Measurements from ENCODE around the gene COX19. TPM values are rescaled to one million over a fixed set of nuclear protein-coding genes. Genes with fewer than 3 reads are reported as not detected.

The COX19 gene
- total RNA-seq, 1 donor: 10.9 TPM

- Histone ChIP-seq H2AFZ (ENCODE audit: low read length) (no peak overlapping the region), H3K79me2 (ENCODE audit: insufficient read depth, low read length) (peaks cover 50% of the 10 kb centered on the region), H3K4me3 (ENCODE audit: insufficient read depth, low read length) (no peak overlapping the region), H3K27me3 (ENCODE audit: insufficient read depth, low read length) (no peaks in the 10 kb centered on the region), H3K4me2 (ENCODE audit: insufficient read depth, low read length) (no peak overlapping the region), H3K9me3 (ENCODE audit: low read depth, low read length) (no peaks in the 10 kb centered on the region), H3K36me3 (ENCODE audit: insufficient read depth, low read length) (peaks cover 57% of the 10 kb centered on the region), H4K20me1 (ENCODE audit: insufficient read depth, low read length) (peaks cover 72% of the 10 kb centered on the region), H3K4me1 (ENCODE audit: insufficient read depth, low read length) (peaks cover 16% of the 10 kb centered on the region), H3K27ac (ENCODE audit: low read depth, low read length) (no peak overlapping the region)
- TF ChIP-seq, protein P1, sequence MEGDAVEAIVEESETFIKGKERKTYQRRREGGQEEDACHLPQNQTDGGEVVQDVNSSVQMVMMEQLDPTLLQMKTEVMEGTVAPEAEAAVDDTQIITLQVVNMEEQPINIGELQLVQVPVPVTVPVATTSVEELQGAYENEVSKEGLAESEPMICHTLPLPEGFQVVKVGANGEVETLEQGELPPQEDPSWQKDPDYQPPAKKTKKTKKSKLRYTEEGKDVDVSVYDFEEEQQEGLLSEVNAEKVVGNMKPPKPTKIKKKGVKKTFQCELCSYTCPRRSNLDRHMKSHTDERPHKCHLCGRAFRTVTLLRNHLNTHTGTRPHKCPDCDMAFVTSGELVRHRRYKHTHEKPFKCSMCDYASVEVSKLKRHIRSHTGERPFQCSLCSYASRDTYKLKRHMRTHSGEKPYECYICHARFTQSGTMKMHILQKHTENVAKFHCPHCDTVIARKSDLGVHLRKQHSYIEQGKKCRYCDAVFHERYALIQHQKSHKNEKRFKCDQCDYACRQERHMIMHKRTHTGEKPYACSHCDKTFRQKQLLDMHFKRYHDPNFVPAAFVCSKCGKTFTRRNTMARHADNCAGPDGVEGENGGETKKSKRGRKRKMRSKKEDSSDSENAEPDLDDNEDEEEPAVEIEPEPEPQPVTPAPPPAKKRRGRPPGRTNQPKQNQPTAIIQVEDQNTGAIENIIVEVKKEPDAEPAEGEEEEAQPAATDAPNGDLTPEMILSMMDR (IDR thresholded peaks at IDR 0.05; ENCODE audit: extremely low read depth, low read depth, low read length): no peak
- DNase-seq (ENCODE audit: insufficient read length, low spot score, missing footprints): no peak
These were observed 4.6 kb downstream of the COX19 start for GRCh38 chr7:970744-971143.

GRCh38 chr7:969403-969802 lies 5.9 kb downstream of the COX19 start:
- Histone ChIP-seq H3K79me2 (ENCODE audit: insufficient read depth, low read length) (peaks cover 41% of the 10 kb centered on the region), H3K27me3 (ENCODE audit: insufficient read depth, low read length) (peaks cover 9% of the 10 kb centered on the region), H3K27ac (ENCODE audit: low read depth, low read length) (no peak overlapping the region)

DNA sequence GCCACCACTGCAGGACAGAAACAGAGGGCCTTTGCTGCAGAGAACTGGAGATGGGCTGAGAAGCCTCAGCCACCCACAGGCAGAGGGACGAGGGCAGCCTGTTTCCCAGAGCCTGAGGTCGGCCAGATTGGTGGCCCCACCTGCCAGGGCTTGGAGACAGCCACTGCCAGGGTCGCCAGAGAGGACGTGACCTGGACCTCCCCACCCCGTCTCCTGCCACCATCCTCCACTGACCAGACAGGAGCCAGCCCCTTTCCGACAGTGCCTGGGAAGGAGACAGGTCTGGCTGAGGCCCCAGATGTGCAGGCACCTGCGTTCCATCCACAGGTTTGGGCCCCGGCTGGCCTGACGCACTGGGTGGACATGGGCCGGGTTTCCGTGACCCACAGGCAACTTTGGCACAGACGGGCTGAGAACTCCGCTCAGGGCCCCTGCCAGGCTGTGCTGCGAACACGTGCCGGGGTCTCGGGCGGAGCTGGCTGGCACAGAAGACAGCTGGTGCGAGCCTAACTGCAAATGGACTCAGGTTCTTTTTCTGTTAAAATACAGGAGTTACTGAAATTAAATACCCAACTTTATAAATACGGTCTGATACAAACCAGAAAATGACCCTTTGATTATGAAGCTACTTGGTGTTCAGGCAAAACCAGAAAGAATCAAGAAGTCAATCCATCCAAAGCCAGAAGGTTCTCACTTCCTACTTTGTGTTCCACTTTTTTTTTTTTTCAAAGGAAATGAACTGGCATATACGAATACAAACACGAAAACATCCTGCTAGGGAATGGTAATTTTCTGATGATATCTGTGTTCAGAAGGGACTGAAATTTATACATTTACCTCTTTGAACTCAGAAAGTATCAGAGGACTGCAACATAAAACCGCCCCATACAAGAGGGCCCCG lies 6.9 kb downstream of the COX19 start:
- H3K4me1 ChIP-seq (ENCODE audit: insufficient read depth, low read length): peaks cover 12% of the 10 kb centered on the region
- peaks cover 66% of the 10 kb centered on the region for H4K20me1 ChIP-seq (ENCODE audit: insufficient read depth, low read length)
- peaks cover 56% of the 10 kb centered on the region for H3K36me3 ChIP-seq (ENCODE audit: insufficient read depth, low read length)
- TF ChIP-seq, protein P1 (IDR thresholded peaks at IDR 0.05; ENCODE audit: extremely low read depth, low read depth, low read length): no peak
- no peak overlapping the region for H3K4me2 ChIP-seq (ENCODE audit: insufficient read depth, low read length)
- peaks cover 18% of the 10 kb centered on the region for H3K27me3 ChIP-seq (ENCODE audit: insufficient read depth, low read length)
- no peaks in the 10 kb centered on the region for H3K9me3 ChIP-seq (ENCODE audit: low read depth, low read length)
- H3K79me2 ChIP-seq (ENCODE audit: insufficient read depth, low read length): peaks cover 34% of the 10 kb centered on the region
- no peak overlapping the region for H2AFZ ChIP-seq (ENCODE audit: low read length)
- H3K4me3 ChIP-seq (ENCODE audit: insufficient read depth, low read length): no peak overlapping the region
- DNase-seq (ENCODE audit: insufficient read length, low spot score, missing footprints): no peak
- H3K27ac ChIP-seq (ENCODE audit: low read depth, low read length): no peak overlapping the region

More at GRCh38 chr7:969403-969802, 5.9 kb downstream of the COX19 start:
- peaks cover 19% of the 10 kb centered on the region for H3K4me1 ChIP-seq (ENCODE audit: insufficient read depth, low read length)
- no peak overlapping the region for H3K4me3 ChIP-seq (ENCODE audit: insufficient read depth, low read length)
- peaks cover 73% of the 10 kb centered on the region for H4K20me1 ChIP-seq (ENCODE audit: insufficient read depth, low read length)
- DNase-seq (ENCODE audit: insufficient read length, low spot score, missing footprints): no peak
- no peaks in the 10 kb centered on the region for H3K9me3 ChIP-seq (ENCODE audit: low read depth, low read length)
- no peak overlapping the region for H2AFZ ChIP-seq (ENCODE audit: low read length)
- H3K36me3 ChIP-seq (ENCODE audit: insufficient read depth, low read length): peaks cover 57% of the 10 kb centered on the region
- TF ChIP-seq, protein P1 (IDR thresholded peaks at IDR 0.05; ENCODE audit: extremely low read depth, low read depth, low read length): no peak
- no peak overlapping the region for H3K4me2 ChIP-seq (ENCODE audit: insufficient read depth, low read length)

DNA sequence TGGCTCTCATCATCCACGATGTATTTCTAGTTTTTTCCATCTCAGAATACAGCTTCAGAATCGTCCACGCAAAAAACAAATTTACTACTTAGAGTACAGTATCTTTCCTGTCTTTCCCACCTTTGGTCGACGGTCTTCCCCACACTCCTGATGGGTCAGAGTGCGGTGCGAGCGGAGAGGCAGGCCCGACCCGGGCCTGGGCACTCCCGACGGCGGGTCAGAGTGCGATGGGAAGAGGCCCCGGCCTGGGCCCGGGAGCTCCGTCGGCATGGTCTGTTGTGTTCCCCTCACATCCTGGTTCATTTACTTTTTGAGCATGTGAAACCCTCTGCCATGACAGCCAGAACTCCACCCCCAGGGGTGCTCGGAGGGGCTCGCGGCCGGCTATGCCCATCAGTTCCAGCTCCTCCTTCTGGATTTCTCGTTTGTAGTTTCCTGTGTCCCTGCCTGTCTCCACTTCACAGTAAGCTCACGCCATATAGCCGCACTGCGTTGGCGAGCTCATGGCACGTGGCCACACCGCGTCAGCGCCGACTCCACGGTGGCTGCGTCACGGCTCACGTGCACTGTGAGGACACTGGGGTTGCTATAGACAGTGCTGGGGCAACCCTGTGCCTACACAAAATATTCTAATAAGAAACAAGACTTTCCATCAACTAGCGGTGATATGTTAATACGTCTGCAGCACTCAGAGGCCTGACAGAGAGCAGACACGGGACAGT lies 7.8 kb downstream of the COX19 start:
- Histone ChIP-seq H4K20me1 (ENCODE audit: insufficient read depth, low read length) (peaks cover 57% of the 10 kb centered on the region), H3K27ac (ENCODE audit: low read depth, low read length) (no peak overlapping the region), H3K79me2 (ENCODE audit: insufficient read depth, low read length) (peaks cover 25% of the 10 kb centered on the region), H3K9me3 (ENCODE audit: low read depth, low read length) (no peaks in the 10 kb centered on the region), H3K4me1 (ENCODE audit: insufficient read depth, low read length) (peaks cover 5% of the 10 kb centered on the region), H2AFZ (ENCODE audit: low read length) (no peak overlapping the region), H3K4me3 (ENCODE audit: insufficient read depth, low read length) (no peak overlapping the region), H3K4me2 (ENCODE audit: insufficient read depth, low read length) (no peak overlapping the region), H3K27me3 (ENCODE audit: insufficient read depth, low read length) (peaks cover 19% of the 10 kb centered on the region), H3K36me3 (ENCODE audit: insufficient read depth, low read length) (peaks cover 47% of the 10 kb centered on the region)
- no peak for DNase-seq (ENCODE audit: insufficient read length, low spot score, missing footprints)
- TF ChIP-seq, protein P1 (IDR thresholded peaks at IDR 0.05; ENCODE audit: extremely low read depth, low read depth, low read length): no peak

Data from osteoblast (primary cell).